ENCODE results near the gene MRPL2.
A peak's percentile ranks its signal among the peaks of the same experiment; 100 is the strongest.
"Not testable (repeated sequence)": the region's sequence is repeated elsewhere in the genome, so short reads cannot be mapped to it uniquely, and the experiment has no call there.

MRPL2 gene

DNA sequence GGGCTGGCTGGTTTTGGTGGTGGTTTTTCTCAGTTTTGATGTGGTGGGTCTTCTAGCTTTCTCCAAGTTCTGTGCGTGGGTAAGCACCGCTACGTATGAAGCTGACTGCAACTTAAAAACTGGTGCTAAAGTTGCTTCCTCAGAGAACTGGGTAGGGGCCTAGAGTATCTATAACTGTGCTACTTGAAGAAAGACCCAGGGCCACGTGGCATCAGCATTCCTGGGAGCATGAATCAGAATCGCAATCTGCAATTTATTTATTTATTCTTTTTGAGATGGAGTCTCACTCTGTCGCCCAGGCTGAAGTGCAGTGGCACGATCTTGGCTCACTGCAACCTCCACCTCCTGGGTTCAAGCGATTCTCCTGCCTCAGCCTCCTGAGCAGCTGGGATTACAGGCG lies 22.7 kb upstream of the MRPL2 start:
- DNase-seq: not testable (repeated sequence)

DNA sequence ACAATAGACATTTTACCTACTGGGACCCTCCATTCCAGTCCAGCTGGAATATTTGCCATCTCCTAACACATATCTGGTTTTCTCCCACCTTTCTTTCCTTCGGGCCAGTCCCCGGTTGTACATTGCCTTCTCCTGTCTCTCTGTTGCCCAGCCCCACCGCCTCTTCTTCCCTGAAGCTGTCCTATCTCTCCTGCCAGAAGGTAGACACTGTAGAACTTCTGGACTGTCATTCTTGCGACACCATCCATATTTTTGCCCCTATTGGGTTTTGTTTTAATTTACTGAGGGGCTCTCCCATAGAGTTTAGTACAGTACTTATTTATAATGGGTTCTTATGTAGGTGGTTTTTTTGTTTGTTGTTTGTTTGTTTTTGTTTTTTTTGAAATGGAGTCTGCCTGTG lies 21.8 kb upstream of the MRPL2 start:
- DNase-seq: no peak

DNA sequence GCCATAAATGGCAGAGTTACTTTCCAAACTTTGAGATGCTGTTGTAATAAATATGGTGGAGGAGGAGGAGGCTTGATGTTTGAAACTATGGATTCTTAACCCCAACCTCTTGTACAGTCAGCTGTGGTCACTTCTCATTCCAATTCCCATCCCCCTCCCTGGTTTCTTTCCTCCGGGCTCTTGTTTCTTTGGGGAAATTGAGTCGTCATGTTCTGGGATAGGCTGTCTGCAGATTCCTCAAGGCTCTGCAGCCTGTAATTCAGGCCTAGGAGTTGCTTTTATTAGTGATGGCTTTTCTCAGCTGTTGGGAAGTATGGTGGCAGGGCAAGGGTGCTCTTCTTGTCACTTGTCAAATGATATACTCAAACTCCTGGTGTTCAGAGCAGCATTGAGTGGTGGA lies 19.5 kb upstream of the MRPL2 start:
- no peak for DNase-seq

DNA sequence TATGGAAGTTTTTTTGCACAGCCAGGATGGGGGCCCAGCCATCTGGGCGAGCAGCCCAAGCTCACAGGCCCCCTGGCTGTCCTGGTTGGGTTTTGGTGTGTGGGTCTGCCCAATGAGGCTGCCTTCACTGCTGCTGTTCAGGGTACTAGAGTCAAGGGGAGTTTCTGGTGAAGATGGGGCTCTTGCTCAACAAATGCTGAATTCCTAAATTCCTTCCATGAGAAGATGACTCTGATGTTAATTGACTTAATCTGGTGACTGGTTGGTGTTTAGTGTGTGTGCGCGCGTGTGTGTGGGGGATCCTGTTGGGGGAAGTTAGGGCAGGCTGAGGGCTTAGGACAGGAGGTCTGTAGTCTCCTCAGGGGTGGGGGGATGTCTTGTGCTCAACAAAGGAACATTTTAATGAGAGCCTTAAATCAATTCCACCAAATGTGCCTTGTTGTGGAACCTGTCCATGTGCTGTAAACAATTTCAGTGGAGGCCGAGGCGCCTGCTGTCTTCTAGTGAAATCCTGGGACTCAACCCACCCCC lies 18.8 kb upstream of the MRPL2 start:
- DNase-seq: no peak

- DNase-seq: no peak
These were observed 18.1 kb upstream of the MRPL2 start for GRCh38 chr6:43077333-43077809.

GRCh38 chr6:43076464-43077332 lies 17.5 kb upstream of the MRPL2 start:
- DNase-seq: no peak

DNA sequence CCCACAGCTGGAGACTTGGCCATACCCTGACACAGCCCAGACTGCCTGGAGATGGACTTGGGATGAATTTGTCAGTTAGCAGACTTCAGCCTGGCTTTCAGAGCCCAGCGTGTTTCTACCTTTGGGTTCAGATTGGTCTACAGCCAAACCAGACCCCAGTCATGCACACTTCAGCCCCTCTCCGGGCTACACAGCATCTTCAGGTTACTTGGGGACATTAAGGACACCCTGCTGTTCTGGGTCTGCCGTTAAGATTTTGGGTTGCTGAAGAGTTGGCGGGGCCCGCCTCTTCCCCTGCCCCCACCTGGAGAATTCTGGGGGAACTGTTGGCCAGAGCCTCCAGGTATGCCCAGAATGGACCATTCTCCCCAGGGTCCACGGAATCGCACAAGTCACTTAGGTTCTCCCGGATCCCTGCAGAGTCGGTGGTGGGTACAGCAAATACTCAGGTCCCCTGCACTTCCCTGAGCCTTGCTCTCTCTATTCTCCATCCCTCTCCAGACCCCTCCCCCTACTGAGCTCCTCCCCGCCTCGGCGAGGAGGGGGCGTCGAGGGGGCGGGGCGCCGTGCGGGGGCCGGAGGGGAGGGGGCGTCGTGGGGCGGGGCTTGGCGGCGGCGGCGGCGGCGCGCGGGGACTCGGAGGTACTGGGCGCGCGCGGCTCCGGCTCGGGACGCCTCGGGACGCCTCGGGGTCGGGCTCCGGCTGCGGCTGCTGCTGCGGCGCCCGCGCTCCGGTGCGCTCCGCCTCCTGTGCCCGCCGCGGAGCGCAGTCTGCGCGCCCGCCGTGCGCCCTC lies 16.6 kb upstream of the MRPL2 start, which contains the start of gene PTK7:
Gene PTK7, plus strand, starts transcription at position 645 of the 794 bp plus-strand sequence. CDS start 175 bp downstream, outside the sequence.
- DNase-seq: no peak

GRCh38 chr6:43074847-43075669 lies 15.8 kb upstream of the MRPL2 start:
- DNase-seq: no peak

GRCh38 chr6:43070028-43070632 lies 10.9 kb upstream of the MRPL2 start:
- DNase-seq: no peak

- DNase-seq: no peak
These were observed 3.6 kb upstream of the MRPL2 start for GRCh38 chr6:43062818-43063217.

- DNase-seq: no peak
These were observed 2.6 kb upstream of the MRPL2 start for GRCh38 chr6:43061861-43062260.

- no peak for DNase-seq
These were observed 1.8 kb upstream of the MRPL2 start for GRCh38 chr6:43060755-43061633.

DNA sequence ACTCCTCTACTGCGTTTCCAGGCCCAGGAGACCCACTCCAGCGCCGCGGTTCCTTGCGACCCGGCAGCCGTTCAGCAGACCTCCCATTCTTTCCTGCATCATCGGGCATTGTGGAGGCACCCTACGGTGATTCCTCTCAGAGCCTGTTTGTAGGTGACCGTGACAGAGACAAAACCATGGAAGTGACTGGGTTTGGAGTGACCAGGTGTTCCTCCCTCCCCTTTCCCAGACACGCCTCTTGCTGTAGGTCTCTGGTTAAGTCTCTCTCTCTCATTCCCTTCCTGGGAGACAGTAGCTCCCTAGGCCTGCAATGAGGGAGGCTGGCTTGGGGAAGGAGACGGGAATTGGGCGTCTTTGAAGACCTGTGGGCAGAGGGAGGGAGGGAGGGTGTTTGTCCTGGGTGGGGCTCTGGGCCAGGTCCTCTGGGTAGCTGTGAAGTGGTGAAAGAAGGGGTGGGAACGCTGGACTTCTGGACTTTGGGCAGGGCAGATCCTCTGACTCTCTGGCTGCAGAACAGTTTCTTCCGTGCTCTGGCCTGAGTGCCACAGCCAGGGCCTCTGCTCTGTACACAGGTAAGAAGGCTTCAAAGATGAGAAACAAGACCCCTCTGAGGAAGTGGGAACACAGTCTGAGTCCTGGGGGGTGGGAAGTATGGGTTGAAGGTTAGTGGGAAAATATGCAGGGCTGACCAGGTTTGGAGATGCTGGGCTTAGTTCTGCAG lies 960 bp upstream of the MRPL2 start:
- DNase-seq: no peak

- DNase-seq: no peak
These were observed 703 bp downstream of the MRPL2 start for GRCh38 chr6:43058531-43058930.

GRCh38 chr6:43055966-43056365 lies 3.3 kb downstream of the MRPL2 start:
- DNase-seq: no peak

- DNase-seq: no peak
These were observed 4.9 kb downstream of the MRPL2 start for GRCh38 chr6:43054206-43054943.

GRCh38 chr6:43053545-43054205 lies 5.6 kb downstream of the MRPL2 start, which contains the start of gene CUL7:
Gene CUL7 (minus strand): TSS chr6:43053851. CDS start chr6:43052788, 1,063 bp downstream.
- DNase-seq: peak; percentile 76

DNA sequence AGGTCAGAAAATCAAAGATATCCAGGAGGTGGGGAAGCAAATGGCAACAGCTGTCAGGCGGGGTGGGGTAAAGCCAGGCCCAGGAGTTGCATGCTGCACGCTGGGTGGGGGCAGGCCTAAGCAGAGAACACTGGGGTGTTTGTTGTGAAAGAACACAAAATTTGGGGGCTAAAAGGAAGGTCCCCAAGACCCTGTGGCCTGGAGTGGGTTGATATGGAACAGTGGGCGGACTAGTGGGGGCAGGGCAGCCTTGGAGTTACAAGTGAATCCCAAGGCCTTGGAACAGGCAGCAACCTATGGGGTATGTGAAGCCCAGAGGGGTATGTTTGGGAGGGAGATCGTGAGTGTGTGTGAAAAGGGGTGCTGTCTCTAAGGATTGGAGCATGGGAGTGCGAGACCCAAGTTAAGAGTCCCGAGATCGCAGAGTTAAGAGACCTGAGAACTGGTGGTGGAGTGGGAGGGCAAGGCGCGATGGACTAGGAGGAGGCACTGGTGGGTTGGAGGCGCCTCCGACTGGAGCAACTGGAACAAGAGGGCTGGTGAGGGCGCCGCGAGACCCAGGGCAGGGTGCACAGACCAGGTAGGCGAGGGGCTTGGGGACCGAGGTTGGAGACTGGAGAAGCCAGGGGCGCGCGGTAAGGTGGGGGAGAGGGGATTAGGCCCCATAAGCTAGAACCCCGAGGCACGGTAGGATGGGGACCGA lies 6.2 kb downstream of the MRPL2 start:
- no peak for DNase-seq

All from KG1 (cell line).